HUDEP-2 (cell line): ENCODE results near the gene IGFBP7.
A peak's percentile ranks its signal among the peaks of the same experiment; 100 is the strongest.

Experiments
- DNase-seq, 76 experiments: peaks; one replicate each; lab custom pipeline; 2025; ENCODE audit not compliant: unreplicated experiment in 76 of 76; lab: John Stamatoyannopoulos, UW

The IGFBP7 gene, protein sequence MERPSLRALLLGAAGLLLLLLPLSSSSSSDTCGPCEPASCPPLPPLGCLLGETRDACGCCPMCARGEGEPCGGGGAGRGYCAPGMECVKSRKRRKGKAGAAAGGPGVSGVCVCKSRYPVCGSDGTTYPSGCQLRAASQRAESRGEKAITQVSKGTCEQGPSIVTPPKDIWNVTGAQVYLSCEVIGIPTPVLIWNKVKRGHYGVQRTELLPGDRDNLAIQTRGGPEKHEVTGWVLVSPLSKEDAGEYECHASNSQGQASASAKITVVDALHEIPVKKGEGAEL

DNA sequence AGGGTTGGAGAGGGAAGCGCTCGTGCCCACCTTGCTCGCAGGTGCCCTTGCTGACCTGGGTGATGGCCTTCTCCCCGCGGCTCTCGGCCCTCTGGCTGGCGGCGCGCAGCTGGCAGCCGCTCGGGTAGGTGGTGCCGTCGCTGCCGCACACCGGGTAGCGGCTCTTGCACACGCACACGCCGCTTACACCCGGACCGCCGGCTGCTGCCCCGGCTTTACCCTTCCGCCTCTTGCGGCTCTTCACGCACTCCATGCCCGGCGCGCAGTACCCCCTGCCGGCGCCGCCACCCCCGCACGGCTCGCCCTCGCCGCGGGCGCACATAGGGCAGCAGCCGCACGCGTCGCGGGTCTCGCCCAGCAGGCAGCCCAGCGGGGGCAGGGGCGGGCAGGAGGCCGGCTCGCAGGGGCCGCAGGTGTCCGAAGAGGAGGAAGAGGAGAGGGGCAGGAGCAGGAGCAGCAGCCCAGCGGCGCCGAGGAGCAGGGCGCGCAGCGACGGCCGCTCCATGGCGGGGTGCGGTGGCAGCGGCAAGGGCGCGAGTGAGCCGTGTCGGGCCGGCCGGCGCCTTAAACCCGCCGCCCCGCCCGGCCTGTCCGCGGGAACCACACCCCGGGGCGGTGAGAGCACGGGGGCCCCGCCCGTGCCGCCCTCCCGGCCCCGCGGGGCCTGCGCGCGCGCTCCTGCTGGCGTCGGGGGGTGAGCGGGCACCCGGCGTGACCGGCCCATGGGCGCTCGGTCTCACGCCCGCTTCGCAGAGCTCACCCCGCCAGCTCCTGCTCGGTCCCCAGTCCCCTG lies at the start of gene IGFBP7:
Gene IGFBP7 (minus strand): TSS at position 539 of the 793 bp plus-strand sequence. CDS start 34 bp downstream, at position 505.
- peak in 8 of 76 experiments; percentile 3 to 42 (median 12) for DNase-seq

DNA sequence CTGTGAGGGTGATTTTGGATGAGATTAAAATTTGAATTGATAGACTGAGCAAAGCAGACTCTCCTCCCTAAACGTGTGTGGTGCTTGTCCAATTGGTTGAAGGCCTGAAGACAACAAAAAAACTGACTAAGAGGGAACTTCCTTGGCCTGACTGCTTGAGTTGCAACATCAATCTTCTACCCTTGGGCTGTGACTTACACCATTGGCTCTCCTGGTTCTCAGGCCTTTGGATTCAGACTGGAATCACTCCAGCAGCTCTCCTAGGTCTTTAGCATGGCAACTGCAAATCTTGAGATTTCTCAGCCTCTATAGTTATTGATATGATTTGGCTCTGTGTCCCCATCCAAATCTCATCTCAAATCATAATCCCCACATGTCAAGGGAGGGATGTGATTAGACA lies 49.7 kb upstream of the IGFBP7 start:
- no peak for DNase-seq

DNA sequence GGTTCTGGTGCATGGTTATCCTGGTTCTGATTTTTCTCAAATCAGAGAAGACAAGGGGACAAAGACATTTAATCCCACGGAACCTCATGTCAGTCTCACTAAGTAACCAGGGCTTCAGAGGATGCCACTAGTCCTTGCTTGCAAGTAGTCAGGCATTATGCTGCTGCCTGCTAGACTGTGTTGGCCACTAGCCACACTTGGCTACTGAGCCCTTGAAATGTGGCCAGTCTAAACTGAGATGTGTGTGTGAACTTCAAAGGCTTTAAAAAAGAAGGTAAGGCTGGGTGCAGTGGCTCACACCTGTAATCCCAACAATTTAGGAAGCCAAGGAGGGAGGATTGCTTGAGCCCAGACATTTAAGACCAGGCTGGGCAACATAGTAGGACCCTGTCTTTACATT lies 48.6 kb upstream of the IGFBP7 start:
- DNase-seq: no peak

DNA sequence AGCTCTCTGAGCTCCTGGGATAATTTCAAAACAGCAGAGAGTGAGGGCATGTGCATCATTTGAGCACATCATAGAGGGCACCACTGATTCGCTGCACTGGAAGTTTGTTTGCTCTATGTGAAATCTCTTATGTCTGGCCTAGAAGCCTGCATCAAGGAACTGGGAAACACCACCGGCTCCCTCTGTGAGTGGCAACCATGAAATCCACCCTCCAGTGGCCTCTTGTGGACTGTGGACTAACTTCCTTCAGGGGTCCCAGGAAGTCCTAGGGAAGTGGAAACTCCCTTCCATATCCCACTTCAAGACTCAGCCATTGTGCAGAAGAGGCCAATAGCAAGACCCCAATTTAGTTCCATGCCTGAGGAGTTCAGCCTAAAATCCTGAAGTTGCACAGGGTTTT lies 48.0 kb upstream of the IGFBP7 start:
- DNase-seq: no peak

DNA sequence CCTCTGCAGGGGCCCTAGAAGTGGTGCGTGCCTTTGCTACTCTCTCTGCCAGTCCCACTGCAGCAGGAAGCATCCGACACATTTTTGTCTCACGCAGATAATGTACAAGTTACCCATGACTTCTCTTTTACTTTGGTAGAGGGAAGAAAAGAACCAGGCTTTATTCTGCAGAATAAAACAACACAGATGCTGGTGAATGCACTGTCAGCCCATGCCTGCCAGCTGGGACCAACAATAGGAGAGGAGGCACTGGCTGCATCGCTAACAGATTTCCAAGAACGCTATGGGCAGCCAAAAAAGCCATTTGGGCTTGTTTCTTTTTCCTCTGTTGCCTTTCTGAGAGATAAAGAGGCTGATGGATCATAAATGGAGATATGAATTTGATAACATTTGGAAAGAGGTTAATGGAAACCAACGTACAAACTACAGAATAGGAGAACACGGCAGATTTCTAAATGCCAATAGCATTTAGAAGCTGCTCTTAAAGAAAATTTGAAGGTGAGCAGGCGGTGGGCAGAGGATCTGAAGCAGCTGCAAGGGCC lies 47.5 kb upstream of the IGFBP7 start:
- no peak for DNase-seq

DNA sequence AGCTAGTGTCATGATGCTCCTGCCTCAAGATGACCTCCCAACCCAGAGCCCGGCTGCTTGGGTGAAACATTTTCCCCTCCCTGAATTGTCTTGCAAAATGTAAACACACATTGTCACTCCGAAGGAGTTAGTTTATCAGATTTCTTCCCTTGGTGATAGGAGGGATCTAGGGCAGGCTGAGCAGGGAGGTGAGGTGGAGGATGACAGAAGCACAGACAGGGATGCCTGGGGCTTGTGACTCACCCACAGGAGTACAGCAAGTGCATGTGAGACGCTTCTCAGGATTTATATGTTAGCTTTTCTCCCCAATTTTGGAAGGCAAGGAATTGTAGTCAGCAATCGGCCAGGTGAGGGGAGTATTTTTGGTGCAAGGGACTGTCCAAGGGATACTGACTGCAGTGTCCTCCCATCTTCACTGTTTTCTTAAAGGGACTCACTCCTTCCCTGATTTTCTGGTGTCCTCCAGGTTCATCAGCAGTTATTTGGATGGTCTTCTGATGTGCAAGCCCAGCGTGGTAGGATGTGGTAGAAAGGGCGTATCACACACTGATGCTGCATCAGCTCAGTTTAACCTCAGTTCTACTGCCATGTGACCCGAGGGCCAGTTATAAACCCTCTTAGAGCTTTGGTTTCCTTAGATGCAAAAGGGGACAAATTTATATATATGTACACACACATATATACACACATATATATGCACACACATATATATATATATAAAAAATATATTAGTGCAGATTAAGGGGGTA lies 46.2 kb upstream of the IGFBP7 start:
- DNase-seq: no peak

DNA sequence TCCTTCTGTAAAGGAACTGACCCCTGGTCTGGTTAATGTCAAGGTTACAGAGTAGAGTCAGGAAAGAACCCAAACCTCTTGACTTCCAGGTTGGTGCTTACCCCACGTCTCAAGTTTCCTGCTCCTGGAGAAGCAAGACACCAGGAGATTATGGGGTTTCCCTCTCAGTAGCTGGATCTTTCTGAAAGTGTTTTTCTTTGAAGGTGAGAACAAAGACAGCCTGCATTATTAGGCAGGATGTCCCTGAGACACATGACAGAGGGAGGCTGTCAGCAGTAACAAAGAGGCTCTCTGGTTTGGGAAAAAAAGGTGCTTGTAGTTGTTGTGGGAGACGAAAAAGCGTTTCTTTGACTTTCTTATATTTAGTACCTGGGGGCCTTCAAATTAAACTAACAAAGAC lies 44.7 kb upstream of the IGFBP7 start:
- DNase-seq: no peak

DNA sequence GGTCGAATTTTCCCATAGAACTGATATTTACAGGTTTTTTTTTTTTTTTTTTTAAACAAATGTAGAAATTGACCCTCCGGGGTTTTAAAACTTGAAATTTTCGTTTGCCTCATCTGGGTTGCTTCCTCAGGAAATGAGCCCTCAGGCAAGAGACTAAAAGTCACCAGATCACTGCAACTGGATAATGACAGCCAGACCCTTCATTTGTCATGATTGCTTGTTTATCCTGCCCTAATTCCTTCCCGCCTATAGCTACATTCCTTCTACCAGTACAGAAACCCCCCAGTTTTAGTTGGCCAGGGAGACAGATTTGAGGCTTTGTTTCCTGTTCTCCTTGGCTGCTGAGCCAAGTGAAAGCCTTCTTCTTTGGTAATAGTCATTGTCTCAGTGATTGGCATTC lies 44.0 kb upstream of the IGFBP7 start:
- DNase-seq: no peak

DNA sequence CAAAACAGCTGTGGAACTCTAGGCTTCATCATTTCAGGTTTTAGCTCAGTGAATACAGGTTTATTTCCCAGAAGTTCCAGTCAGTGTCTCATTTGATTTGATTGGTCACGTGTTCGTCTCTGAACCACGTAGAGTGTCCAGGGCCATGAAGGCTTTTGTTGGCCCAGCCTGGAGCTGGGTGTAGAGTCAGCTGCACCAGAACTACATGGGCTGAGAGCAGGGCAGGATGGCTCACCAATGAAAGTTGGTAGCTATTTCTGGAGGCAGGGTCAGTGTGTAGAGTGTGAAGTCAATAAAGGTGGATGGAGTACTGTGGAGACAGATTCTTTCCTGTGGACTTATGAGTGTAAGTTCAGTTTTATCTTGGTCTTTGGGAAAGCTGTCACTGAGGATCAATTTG lies 43.0 kb upstream of the IGFBP7 start:
- DNase-seq: no peak

DNA sequence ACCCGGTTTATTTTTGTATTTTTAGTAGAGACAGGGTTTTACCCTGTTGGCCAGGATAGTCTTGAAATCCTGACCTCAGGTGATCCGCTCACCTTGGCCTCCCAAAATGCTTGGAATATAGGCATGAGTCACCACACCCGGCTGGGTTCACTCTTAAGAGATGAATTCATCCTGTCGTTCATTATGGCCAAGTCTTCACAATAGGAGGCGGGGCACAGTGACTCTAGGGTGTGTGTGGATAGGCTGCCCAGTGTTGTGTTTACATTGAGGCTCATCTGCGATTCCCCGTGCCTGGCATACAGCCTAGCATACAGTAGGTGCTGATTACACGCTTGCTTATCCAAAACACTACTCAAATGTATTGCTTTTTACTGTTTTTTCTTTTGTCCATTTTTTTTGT lies 41.3 kb upstream of the IGFBP7 start:
- no peak for DNase-seq

DNA sequence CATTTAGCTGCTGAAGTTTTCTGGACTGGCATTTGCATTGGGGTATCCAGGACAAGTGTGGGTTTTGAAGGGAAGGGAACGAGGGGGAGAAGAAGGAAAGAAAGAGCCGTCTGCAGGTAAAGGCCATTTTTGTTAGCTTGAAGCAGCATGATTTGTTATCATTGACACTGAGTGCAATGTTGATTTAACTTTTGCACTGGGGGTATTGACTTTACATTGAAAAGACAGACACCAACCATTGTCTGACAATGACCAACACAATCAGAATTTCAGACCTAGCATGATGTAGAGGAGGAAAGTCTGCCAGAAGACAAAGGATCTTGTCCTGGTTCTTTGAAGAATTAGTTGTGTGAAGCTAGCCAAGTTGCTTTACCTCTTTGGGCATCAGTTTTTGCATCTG lies 39.6 kb upstream of the IGFBP7 start:
- DNase-seq: no peak

DNA sequence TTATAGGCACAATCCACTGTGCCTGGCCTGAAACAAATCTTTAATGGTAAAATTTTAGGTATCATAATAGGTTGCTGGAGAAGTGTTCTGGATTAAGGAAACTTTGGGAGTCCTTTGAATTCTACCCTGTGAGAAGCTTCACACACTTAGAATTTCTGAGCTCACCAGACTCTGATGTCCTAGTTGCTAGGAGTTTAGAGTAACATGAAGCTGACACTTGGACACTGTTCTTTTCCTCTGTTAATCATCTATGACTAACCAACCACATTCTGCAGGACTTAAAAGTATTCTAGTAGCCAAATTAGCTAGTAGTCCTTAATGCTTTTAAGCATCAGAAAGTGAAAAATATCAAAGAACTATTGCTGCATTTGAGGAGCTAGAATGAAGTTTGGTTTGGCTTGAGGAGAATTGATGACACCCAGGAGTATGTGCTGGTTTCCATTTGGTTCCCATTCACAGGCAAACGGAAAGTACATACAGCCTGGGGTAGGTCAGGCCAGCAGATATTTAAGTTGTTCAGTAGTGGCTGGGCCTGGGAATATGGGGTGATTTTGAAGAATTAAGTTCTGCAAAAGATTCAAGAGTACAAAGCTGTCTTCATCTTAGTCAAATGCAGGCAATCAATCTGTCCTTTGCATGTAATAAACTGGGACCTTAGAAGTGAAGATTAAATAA lies 38.8 kb upstream of the IGFBP7 start:
- no peak for DNase-seq

DNA sequence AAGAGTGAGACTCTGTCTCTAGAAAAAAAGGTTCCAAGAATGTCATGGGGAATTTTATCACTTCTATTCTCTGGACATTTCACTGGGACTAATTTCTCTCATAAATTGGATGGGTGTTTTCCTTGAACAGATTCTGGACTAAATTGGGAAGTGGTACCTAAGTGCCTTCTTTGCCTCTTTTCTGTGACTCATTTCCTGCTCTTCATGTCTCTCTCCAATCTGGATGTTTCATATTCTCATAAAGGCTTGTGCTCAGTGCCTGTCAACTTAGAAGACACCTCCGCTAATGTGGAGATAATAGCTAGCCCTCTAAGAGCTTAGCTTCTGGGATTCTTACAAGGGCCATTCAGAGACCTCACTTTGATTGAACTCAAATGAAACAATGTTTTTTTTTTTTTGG lies 38.0 kb upstream of the IGFBP7 start:
- DNase-seq: no peak

DNA sequence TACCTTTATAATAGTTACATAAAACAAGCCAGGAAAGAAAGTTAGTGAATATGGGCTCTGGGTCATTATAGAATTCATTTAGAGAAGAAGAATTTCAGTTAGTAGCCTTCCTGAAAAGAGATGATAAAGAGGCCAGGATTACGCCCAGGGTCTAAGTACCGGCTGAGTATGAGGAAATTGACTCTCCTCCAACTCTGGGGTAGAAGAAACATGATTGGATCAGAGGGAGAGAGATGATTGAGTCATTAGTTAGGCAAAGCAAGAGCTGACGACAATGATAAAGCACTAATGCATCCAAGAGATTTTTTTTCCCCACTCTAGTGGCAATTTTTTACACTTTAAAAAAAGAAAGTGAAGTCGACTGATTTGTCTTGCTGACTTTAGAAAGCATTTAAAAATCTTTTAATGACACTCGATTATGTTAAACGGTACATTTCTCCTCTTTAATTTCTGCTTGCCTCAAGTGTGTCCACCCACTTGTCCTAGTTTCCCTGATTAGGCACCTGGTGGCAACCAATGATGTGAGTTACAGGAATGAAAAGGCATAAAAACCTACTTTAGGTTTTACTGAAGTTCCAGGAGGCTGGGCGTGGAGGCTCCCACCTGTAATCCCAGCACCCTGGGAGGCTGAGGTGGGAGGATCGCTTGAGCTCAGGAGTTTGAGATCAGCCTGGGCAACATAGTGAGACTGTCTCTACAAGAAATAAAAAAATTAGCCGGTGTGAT lies 37.3 kb upstream of the IGFBP7 start:
- DNase-seq: no peak

DNA sequence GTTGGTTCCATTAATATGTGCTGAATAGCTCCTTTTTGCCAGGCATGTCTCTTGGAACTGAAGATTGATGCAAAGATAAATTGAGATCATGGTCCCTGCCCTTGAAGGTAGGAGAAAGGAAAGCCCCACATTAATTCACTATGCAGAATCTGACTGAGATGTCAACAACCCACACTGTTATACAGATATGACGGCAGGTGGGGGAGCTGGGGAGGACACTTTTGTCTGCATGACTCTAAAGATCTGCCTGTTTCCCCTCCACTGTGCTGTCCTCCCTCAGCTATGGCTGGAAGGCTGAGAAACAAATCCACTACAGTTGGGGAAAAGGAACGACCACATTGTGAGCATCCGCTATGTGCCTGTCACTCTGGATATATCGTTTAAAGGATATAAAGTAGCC lies 36.3 kb upstream of the IGFBP7 start:
- no peak for DNase-seq

DNA sequence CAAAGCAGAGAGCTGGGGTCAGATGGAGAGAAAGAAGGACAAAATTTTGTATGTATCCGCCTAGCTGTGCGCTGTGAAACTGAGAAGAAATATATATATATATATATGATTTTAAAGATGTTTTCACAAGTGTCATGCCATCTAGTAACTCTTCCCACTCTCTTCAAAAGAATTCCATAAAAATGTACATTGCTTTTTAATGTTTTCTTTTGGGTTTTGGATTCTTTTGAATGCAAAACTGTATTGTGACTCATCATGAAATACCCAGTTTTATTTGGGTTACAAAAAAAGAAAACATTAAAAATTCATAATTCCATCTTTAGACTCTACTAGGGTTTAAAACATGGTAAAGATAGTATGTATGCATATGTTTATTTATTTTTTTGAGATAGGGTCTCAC lies 34.3 kb upstream of the IGFBP7 start:
- no peak for DNase-seq

DNA sequence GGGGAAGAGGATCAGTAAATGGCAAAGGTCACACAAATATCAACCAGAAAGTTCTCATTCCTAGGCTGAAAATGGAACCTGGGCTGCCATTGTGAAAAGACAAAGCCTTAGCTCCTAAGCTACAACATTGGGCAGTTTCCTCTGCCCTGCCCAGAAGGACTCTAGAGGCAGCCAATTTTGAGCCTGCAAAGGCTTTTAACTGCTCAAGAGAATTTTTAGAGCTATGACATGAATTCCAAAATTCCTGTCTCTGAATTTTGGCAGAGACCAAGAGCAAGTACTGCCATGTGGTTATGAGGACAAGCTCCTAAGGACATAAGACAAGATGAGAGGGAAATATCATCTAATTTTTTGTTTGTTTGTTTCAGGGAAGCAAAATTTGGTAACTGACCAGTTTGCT lies 29.6 kb upstream of the IGFBP7 start:
- DNase-seq: no peak

DNA sequence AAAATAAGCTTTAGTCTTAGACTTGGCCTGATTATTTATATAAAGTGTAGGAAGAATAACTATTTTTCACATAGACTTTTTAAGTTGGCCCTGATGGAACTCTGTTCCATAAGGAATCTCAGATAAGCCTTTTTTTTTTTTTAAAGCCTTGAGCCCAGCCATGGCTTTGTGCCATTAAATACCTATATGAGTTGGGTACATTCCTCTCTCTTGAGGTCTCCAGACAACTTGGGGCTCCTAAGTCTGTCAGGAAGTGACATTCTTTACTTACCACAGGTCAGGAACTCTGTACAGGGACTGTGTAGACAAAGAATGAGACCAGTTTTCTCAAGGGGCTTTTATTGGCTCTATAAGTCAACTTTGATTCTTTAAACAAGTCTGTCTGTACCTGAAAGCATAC lies 27.1 kb upstream of the IGFBP7 start:
- no peak for DNase-seq

DNA sequence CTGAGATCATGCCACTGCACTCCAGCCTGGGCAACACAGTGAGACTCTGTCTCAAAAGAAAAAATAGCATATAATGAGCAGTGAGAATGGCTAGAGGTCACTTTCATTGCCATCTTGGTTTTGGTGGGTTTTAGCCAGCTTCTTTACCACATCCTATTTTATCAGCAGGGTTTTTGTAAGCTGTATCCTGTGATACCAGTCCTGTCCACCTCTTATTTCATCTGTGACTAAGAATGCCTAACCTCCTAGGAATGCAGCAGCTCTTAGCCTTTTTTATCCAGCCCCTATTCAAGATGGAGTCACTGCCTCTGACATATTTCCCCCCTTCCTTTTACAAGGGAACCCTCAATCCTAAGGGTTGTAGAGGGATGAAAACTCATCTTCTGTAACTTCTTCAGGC lies 26.1 kb upstream of the IGFBP7 start:
- no peak for DNase-seq

DNA sequence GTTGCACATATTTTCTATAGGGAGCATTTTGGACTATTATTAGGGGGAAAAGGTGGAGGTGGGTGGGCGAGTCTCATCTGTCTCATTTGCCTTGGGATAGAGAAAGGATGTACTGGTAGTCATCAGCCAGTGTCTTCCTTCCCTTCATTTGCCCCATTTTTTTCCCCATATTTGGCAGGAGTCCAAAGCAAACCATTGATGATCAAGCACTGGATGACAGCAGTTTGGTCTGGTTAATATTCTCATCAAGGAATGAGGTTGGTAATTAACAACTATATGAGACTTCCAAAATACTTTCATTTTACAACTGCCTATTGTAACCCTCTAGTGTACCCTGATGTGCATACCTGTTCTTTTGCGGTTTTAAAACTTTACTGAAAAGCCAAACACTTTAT lies 22.6 kb upstream of the IGFBP7 start:
- DNase-seq: no peak
